HFFc6 (cell line): ENCODE results near the gene DNAH11. TPM values are rescaled to one million over a fixed set of nuclear protein-coding genes. Genes with fewer than 3 reads are reported as not detected.

Experiments
- DNase-seq: peaks from one replicate; pipeline ENCODE4 v3.0.0-alpha.2; 2018
- H3K27ac Mint-ChIP-seq: 2 replicates; pipeline ENCODE4 v1.8.0; 2020; ENCODE audit warnings: mild to moderate bottlenecking, mixed read lengths
- H3K27me3 Mint-ChIP-seq: 2 replicates; pipeline ENCODE4 v1.8.0; 2021; ENCODE audit warnings: mild to moderate bottlenecking, moderate library complexity, mixed read lengths; ENCODE audit not compliant: insufficient read depth
- H3K36me3 Mint-ChIP-seq: 2 replicates; pipeline ENCODE4 v1.8.0; 2021; ENCODE audit warnings: low read depth, mixed read lengths
- H3K4me1 Mint-ChIP-seq: 2 replicates; pipeline ENCODE4 v1.8.0; 2020; ENCODE audit warnings: low read depth, mixed read lengths
- H3K4me3 Mint-ChIP-seq: 2 replicates; pipeline ENCODE4 v1.8.0; 2020; ENCODE audit warnings: mild to moderate bottlenecking, moderate library complexity, mixed read lengths
- H3K9me3 Mint-ChIP-seq: 2 replicates; pipeline ENCODE4 v1.8.0; 2020; ENCODE audit warnings: mild to moderate bottlenecking, mixed read lengths
- CTCF ChIP-seq: fragments of 200-600 bp; sonication (generic); IDR thresholded peaks from 2 replicates; pipeline ENCODE4 v1.5.0; 2021; ENCODE audit warnings: antibody characterized with exemption, mild to moderate bottlenecking
- total RNA-seq, 6 experiments: library from RNA; stranded (reverse); fragmentation: NEBNext Ultra II Directional; extraction: Animal tissue kit (Norgen Biotek cat#: 25700); gene quantifications; 2 replicates in 1 of 6; 3 replicates in 5 of 6; pipeline ENCODE4 v1.2.3, GENCODE V29; 2021

DNAH11 gene
- total RNA-seq, 6 experiments from 2014 or later, result 1.2 to 2.4 (median 2.1) TPM

- TF ChIP-seq CTCF, result no peak
- no peak overlapping the region for H3K27ac Mint-ChIP-seq
- H3K36me3 Mint-ChIP-seq, result no peaks in the 10 kb centered on the region
- no peak for DNase-seq
- no peak overlapping the region for H3K4me3 Mint-ChIP-seq
- H3K4me1 Mint-ChIP-seq, result no peaks in the 10 kb centered on the region
- peaks cover 4% of the 10 kb centered on the region for H3K27me3 Mint-ChIP-seq
- H3K9me3 Mint-ChIP-seq, result no peaks in the 10 kb centered on the region
These were observed 19.5 kb downstream of the DNAH11 start for GRCh38 chr7:21562385-21562784.

GRCh38 chr7:21565614-21566013 is 22.8 kb downstream of the DNAH11 start:
- TF ChIP-seq CTCF, result no peak
- no peaks in the 10 kb centered on the region for H3K9me3 Mint-ChIP-seq
- H3K27ac Mint-ChIP-seq, result no peak overlapping the region
- no peaks in the 10 kb centered on the region for H3K36me3 Mint-ChIP-seq
- no peak overlapping the region for H3K4me3 Mint-ChIP-seq
- no peak for DNase-seq
- H3K4me1 Mint-ChIP-seq, result no peaks in the 10 kb centered on the region
- H3K27me3 Mint-ChIP-seq, result peaks cover 4% of the 10 kb centered on the region

GRCh38 chr7:21566094-21566493 is 23.3 kb downstream of the DNAH11 start:
- Mint-ChIP-seq H3K27me3 (peaks cover 4% of the 10 kb centered on the region), H3K27ac (no peak overlapping the region), H3K4me1 (no peaks in the 10 kb centered on the region), H3K36me3 (no peaks in the 10 kb centered on the region), H3K9me3 (no peaks in the 10 kb centered on the region), H3K4me3 (no peak overlapping the region)
- no peak for TF ChIP-seq CTCF
- no peak for DNase-seq

- H3K4me3 Mint-ChIP-seq, result no peak overlapping the region
- H3K36me3 Mint-ChIP-seq, result no peaks in the 10 kb centered on the region
- H3K27me3 Mint-ChIP-seq, result peaks cover 4% of the 10 kb centered on the region
- no peak for DNase-seq
- H3K27ac Mint-ChIP-seq, result no peak overlapping the region
- TF ChIP-seq CTCF, result peak; percentile 21; the same call in 1 of the 2 replicates
- H3K9me3 Mint-ChIP-seq, result no peaks in the 10 kb centered on the region
- H3K4me1 Mint-ChIP-seq, result no peaks in the 10 kb centered on the region
These were observed 25.9 kb downstream of the DNAH11 start for GRCh38 chr7:21568762-21569161.

GRCh38 chr7:21572331-21573313 is 29.8 kb downstream of the DNAH11 start:
- Mint-ChIP-seq H3K9me3 (no peaks in the 10 kb centered on the region), H3K27ac (no peak overlapping the region), H3K4me1 (no peaks in the 10 kb centered on the region), H3K36me3 (no peaks in the 10 kb centered on the region), H3K4me3 (no peak overlapping the region), H3K27me3 (peaks cover 2% of the 10 kb centered on the region)
- no peak for DNase-seq
- no peak for TF ChIP-seq CTCF
